KOPT-K1 (cell line): ENCODE data around the gene GLMN.
"Not testable (repeated sequence)": the region's sequence is repeated elsewhere in the genome, so short reads cannot be mapped to it uniquely, and the experiment has no call there.

ENCODE experiments used
- H3K27ac ChIP-seq: fragments of 200-600 bp; sonication (generic); 2 replicates; pipeline ENCODE4 v1.5.1; 2016; ENCODE audit warnings: antibody characterized with exemption, mild to moderate bottlenecking, low read depth, low read length; ENCODE audit not compliant: poor library complexity, severe bottlenecking
- H3K36me3 ChIP-seq: fragments of 200-600 bp; sonication (generic); 2 replicates; pipeline ENCODE4 v1.5.1; 2017; ENCODE audit warnings: antibody characterized with exemption, mild to moderate bottlenecking, low read length, moderate library complexity; ENCODE audit not compliant: insufficient read depth
- H3K9me3 ChIP-seq: fragments of 200-600 bp; sonication (generic); 2 replicates; pipeline ENCODE4 v1.5.1; 2017; ENCODE audit warnings: antibody characterized with exemption, low read length, mild to moderate bottlenecking; ENCODE audit not compliant: insufficient read depth, poor library complexity, severe bottlenecking

GLMN gene

GRCh38 chr1:92254714-92255113 lies 44.1 kb downstream of the GLMN start:
- H3K27ac ChIP-seq: not testable (repeated sequence)
- Histone ChIP-seq H3K9me3 (peaks cover 16% of the 10 kb centered on the region), H3K36me3 (peaks cover 58% of the 10 kb centered on the region)

- Histone ChIP-seq H3K9me3 (no peaks in the 10 kb centered on the region), H3K27ac (no peak overlapping the region), H3K36me3 (peaks cover 38% of the 10 kb centered on the region)
These were observed 54.4 kb downstream of the GLMN start for GRCh38 chr1:92244376-92244775.

- peaks cover 4% of the 10 kb centered on the region; the same call in 1 of the 2 replicates for H3K36me3 ChIP-seq
- H3K9me3 ChIP-seq: no peaks in the 10 kb centered on the region
- no peak overlapping the region for H3K27ac ChIP-seq
These were observed 58.8 kb downstream of the GLMN start for GRCh38 chr1:92240034-92240433.

GRCh38 chr1:92230736-92231135 lies 68.1 kb downstream of the GLMN start:
- Histone ChIP-seq H3K27ac (no peak overlapping the region), H3K36me3 (no peaks in the 10 kb centered on the region), H3K9me3 (no peaks in the 10 kb centered on the region)

GRCh38 chr1:92228401-92228800 lies 70.4 kb downstream of the GLMN start:
- Histone ChIP-seq H3K9me3 (no peaks in the 10 kb centered on the region), H3K27ac (no peak overlapping the region), H3K36me3 (no peaks in the 10 kb centered on the region)

GRCh38 chr1:92219028-92219427 lies 79.8 kb downstream of the GLMN start:
- H3K27ac ChIP-seq: no peak overlapping the region

GRCh38 chr1:92218559-92218958 lies 80.2 kb downstream of the GLMN start:
- no peak overlapping the region for H3K27ac ChIP-seq
- no peaks in the 10 kb centered on the region for H3K9me3 ChIP-seq
- no peaks in the 10 kb centered on the region for H3K36me3 ChIP-seq

More at GRCh38 chr1:92219028-92219427, 79.8 kb downstream of the GLMN start:
- H3K9me3 ChIP-seq: no peaks in the 10 kb centered on the region
- no peaks in the 10 kb centered on the region for H3K36me3 ChIP-seq

- H3K9me3 ChIP-seq: no peaks in the 10 kb centered on the region
These were observed 81.1 kb downstream of the GLMN start, which contains the start of gene C1orf146 for GRCh38 chr1:92217721-92218120. C1orf146 (plus strand) TSS chr1:92217915; CDS start chr1:92231421, 13,506 bp downstream.

GRCh38 chr1:92211166-92211565 lies 87.6 kb downstream of the GLMN start:
- Histone ChIP-seq H3K27ac (no peak overlapping the region), H3K36me3 (no peaks in the 10 kb centered on the region), H3K9me3 (peaks cover 4% of the 10 kb centered on the region)

More at GRCh38 chr1:92217721-92218120, 81.1 kb downstream of the GLMN start, which contains the start of gene C1orf146:
- Histone ChIP-seq H3K27ac (no peak within 1 kb of the TSS), H3K36me3 (no peaks in the 10 kb centered on the region)

- no peaks in the 10 kb centered on the region for H3K36me3 ChIP-seq
- H3K9me3 ChIP-seq: peaks cover 6% of the 10 kb centered on the region
- H3K27ac ChIP-seq: no peak overlapping the region
These were observed 88.1 kb downstream of the GLMN start for GRCh38 chr1:92210701-92211100.

- H3K36me3 ChIP-seq: no peaks in the 10 kb centered on the region
- peaks cover 6% of the 10 kb centered on the region for H3K9me3 ChIP-seq
- H3K27ac ChIP-seq: no peak overlapping the region
These were observed 95.7 kb downstream of the GLMN start for GRCh38 chr1:92203105-92203504.

GRCh38 chr1:92201973-92202372 lies 96.8 kb downstream of the GLMN start:
- H3K27ac ChIP-seq: no peak overlapping the region
- H3K36me3 ChIP-seq: no peaks in the 10 kb centered on the region

More at GRCh38 chr1:92201973-92202372, 96.8 kb downstream of the GLMN start:
- H3K9me3 ChIP-seq: peaks cover 6% of the 10 kb centered on the region
